Type B pancreatic cell (in vitro differentiated cells): ENCODE data around the gene TXK. TPM values are rescaled to one million over a fixed set of nuclear protein-coding genes. Genes with fewer than 3 reads are reported as not detected.

Experiments used
- DNase-seq: peaks from one replicate; pipeline ENCODE4 v3.0.0; 2021; ENCODE audit warnings: mixed read lengths; ENCODE audit not compliant: unreplicated experiment; ENCODE audit errors: extremely low spot score
- H3K27ac Mint-ChIP-seq: 2 replicates; pipeline ENCODE4 v1.8.0; 2021; ENCODE audit warnings: mild to moderate bottlenecking, mixed read lengths
- H3K27me3 Mint-ChIP-seq: 2 replicates; pipeline ENCODE4 v1.8.0; 2021; ENCODE audit warnings: mixed read lengths
- H3K36me3 Mint-ChIP-seq: 2 replicates; pipeline ENCODE4 v1.8.0; 2021; ENCODE audit warnings: mixed read lengths
- H3K4me1 Mint-ChIP-seq: one replicate; pipeline ENCODE4 v1.8.0; 2021; ENCODE audit warnings: mixed read lengths; ENCODE audit not compliant: unreplicated experiment
- H3K4me3 Mint-ChIP-seq: 2 replicates; pipeline ENCODE4 v1.8.0; 2021; ENCODE audit warnings: mild to moderate bottlenecking, mixed read lengths
- H3K9me3 Mint-ChIP-seq: 2 replicates; pipeline ENCODE4 v1.8.0; 2021; ENCODE audit warnings: mixed read lengths
- CTCF ChIP-seq: fragments of 200-600 bp; sonication (generic); conservative IDR thresholded peaks from 2 replicates; pipeline ENCODE4 v1.5.0; 2021; ENCODE audit warnings: antibody characterized with exemption, mild to moderate bottlenecking
- total RNA-seq: library from RNA; stranded (reverse); gene quantifications from 2 replicates; pipeline ENCODE4 v1.2.1, GENCODE V29; 2021; ENCODE audit warnings: low replicate concordance

TXK gene
- total RNA-seq, 1 donor from 2014 or later, result 1.3 TPM

DNA sequence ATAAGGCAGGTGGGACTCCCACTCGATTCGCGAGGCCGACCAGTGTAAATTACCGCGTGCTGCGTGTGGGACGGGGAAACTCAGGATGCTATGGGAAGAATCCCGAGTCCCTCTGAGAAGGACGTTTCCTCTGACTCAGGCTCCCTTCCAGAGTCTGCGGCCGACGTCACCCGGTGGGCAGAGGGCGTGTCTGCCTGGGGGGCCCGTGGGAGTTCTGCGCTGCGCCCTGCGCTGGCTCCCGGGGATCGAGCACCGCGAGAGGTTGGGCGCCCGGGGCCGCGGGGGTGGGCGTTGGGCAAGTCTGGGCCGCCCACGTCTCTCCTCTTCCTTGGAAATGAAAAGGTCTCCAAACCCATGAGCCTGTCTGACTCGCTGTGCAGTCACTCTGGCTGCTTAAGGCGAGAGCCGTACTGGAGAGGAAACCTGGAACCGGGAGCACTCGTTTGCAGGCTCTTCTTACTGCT is 116.9 kb downstream of the TXK start:
- TF ChIP-seq CTCF, result no peak
- H3K27me3 Mint-ChIP-seq, result peaks cover 12% of the 10 kb centered on the region
- peaks cover 8% of the 10 kb centered on the region for H3K4me1 Mint-ChIP-seq
- peaks cover 5% of the 10 kb centered on the region for H3K9me3 Mint-ChIP-seq
- DNase-seq, result peak; percentile 81
- H3K36me3 Mint-ChIP-seq, result peaks cover 4% of the 10 kb centered on the region
- H3K27ac Mint-ChIP-seq, result peak overlapping the region; percentile 96
- peak overlapping the region; percentile 88 for H3K4me3 Mint-ChIP-seq

Other genes with a start within 250 kb of the TXK start
- 19.3 and 32.5 TPM in 2 replicates for gene NFXL1, start 219.7 kb downstream of the TXK start, total RNA-seq
- gene CNGA1, start 117.6 kb downstream of the TXK start, total RNA-seq, result 1.0 and 5.3 TPM in 2 replicates
- gene NIPAL1, start 117.5 kb downstream of the TXK start, total RNA-seq, result 13.9 and 44.6 TPM in 2 replicates
- gene TEC, start 135.6 kb upstream of the TXK start, total RNA-seq, result 1.8 and 3.8 TPM in 2 replicates
- 55.8 and 68.5 TPM in 2 replicates for gene SLAIN2, start 207.3 kb upstream of the TXK start, total RNA-seq